Measurements from ENCODE around the gene GRPEL1.

Gene GRPEL1

GRCh38 chr4:7034262-7035081 lies 33.4 kb downstream of the GRPEL1 start:
- H3K27me3 ChIP-seq (ENCODE audit: control insufficient read depth in 1 of 2, insufficient read depth in 1 of 2, low read length in 2 of 2), result no peaks in the 10 kb centered on the region
- H2BK15ac ChIP-seq (ENCODE audit: low read depth, poor library complexity, severe bottlenecking), result no peak overlapping the region
- 79% methylated on average over 20 of the region's 20 CpGs for WGBS

GRCh38 chr4:7032596-7032995 lies 35.3 kb downstream of the GRPEL1 start:
- Histone ChIP-seq H2BK5ac (ENCODE audit: low read depth, low read length, poor library complexity, severe bottlenecking) (peak overlapping the region; percentile 22), H3K4me2 (ENCODE audit: low read length, poor library complexity, severe bottlenecking) (no peak overlapping the region), H3K14ac (ENCODE audit: low read length in 2 of 2) (no peak overlapping the region), H3K23ac (ENCODE audit: low read length in 2 of 2) (no peak overlapping the region), H3K9ac (ENCODE audit: low read length) (no peak overlapping the region), H3K18ac (ENCODE audit: low read depth in 1 of 2, low read length in 2 of 2) (no peak overlapping the region), H2AFZ (ENCODE audit: low read depth, low read length) (no peak overlapping the region), H3K4me1 (ENCODE audit: control insufficient read depth, insufficient read depth, low read depth, low read length) (peaks cover 48% of the 10 kb centered on the region), H3K4ac (ENCODE audit: low read depth in 1 of 2, low read length in 2 of 2) (no peak overlapping the region), H2BK15ac (ENCODE audit: low read depth, poor library complexity, severe bottlenecking) (no peak overlapping the region), H3K27me3 (ENCODE audit: control insufficient read depth in 1 of 2, insufficient read depth in 1 of 2, low read length in 2 of 2) (no peaks in the 10 kb centered on the region), H3K36me3 (ENCODE audit: control insufficient read depth in 1 of 2, insufficient read depth in 2 of 2, low read depth in 1 of 2, low read length in 2 of 2) (peaks cover 33 to 35% of the 10 kb centered on the region in 2 experiments), H3K27ac (ENCODE audit: low read length, poor library complexity, severe bottlenecking) (peak overlapping the region; percentile 71), H2AK5ac (ENCODE audit: low read length, severe bottlenecking) (peak overlapping the region; percentile 89), H3K9me3 (ENCODE audit: control insufficient read depth, low read length) (no peaks in the 10 kb centered on the region), H4K8ac (ENCODE audit: low read length) (no peak overlapping the region), H4K91ac (ENCODE audit: low read length) (no peak overlapping the region), H2BK120ac (ENCODE audit: low read depth, low read length) (no peak overlapping the region), H3K79me1 (replicated peaks; ENCODE audit: low read length, poor library complexity, severe bottlenecking) (peaks cover 11% of the 10 kb centered on the region), H3K4me3 (ENCODE audit: insufficient read depth in 1 of 2, low read depth in 1 of 2, low read length in 2 of 2) (no peak overlapping the region), H2BK12ac (ENCODE audit: low read length in 2 of 2) (no peak overlapping the region)
- DNase-seq, result peak; percentile 69
- 62% methylated on average over 7 of the region's 8 CpGs for WGBS

More at GRCh38 chr4:7034262-7035081, 33.4 kb downstream of the GRPEL1 start:
- Histone ChIP-seq H2AFZ (ENCODE audit: low read depth, low read length) (no peak overlapping the region), H2BK120ac (ENCODE audit: low read depth, low read length) (no peak overlapping the region), H3K18ac (ENCODE audit: low read depth in 1 of 2, low read length in 2 of 2) (peak overlapping the region; percentile 14 to 38), H2BK12ac (ENCODE audit: low read length in 2 of 2) (no peak overlapping the region), H3K4me3 (ENCODE audit: insufficient read depth in 1 of 2, low read depth in 1 of 2, low read length in 2 of 2) (no peak overlapping the region), H3K4me2 (ENCODE audit: low read length, poor library complexity, severe bottlenecking) (no peak overlapping the region), H3K36me3 (ENCODE audit: control insufficient read depth in 1 of 2, insufficient read depth in 2 of 2, low read depth in 1 of 2, low read length in 2 of 2) (peaks cover 25 to 30% of the 10 kb centered on the region in 2 experiments), H3K79me1 (replicated peaks; ENCODE audit: low read length, poor library complexity, severe bottlenecking) (peaks cover 8% of the 10 kb centered on the region), H3K9ac (ENCODE audit: low read length) (peak overlapping the region; percentile 14), H3K9me3 (ENCODE audit: control insufficient read depth, low read length) (no peaks in the 10 kb centered on the region), H3K4ac (ENCODE audit: low read depth in 1 of 2, low read length in 2 of 2) (peak overlapping the region in 1 of 2 experiments; percentile 19), H4K8ac (ENCODE audit: low read length) (peak overlapping the region; percentile 33), H2AK5ac (ENCODE audit: low read length, severe bottlenecking) (peak overlapping the region; percentile 5), H4K91ac (ENCODE audit: low read length) (peak overlapping the region; percentile 27), H2BK5ac (ENCODE audit: low read depth, low read length, poor library complexity, severe bottlenecking) (peak overlapping the region; percentile 59), H3K23ac (ENCODE audit: low read length in 2 of 2) (peak overlapping the region in 1 of 2 experiments; percentile 87), H3K4me1 (ENCODE audit: control insufficient read depth, insufficient read depth, low read depth, low read length) (peaks cover 46% of the 10 kb centered on the region), H3K14ac (ENCODE audit: low read length in 2 of 2) (peak overlapping the region in 1 of 2 experiments; percentile 51), H3K27ac (ENCODE audit: low read length, poor library complexity, severe bottlenecking) (no peak overlapping the region)
- peak; percentile 76 for DNase-seq

- no peaks in the 10 kb centered on the region for H3K9me3 ChIP-seq (ENCODE audit: control insufficient read depth, low read length)
- peak; percentile 67 for DNase-seq
- 58% methylated on average over 29 of the region's 35 CpGs for WGBS
- H3K4me3 ChIP-seq (ENCODE audit: insufficient read depth in 1 of 2, low read depth in 1 of 2, low read length in 2 of 2), result no peak overlapping the region
- H2BK12ac ChIP-seq (ENCODE audit: low read length in 2 of 2), result peak overlapping the region; percentile 18 to 37
- H3K4me1 ChIP-seq (ENCODE audit: control insufficient read depth, insufficient read depth, low read depth, low read length), result peaks cover 47% of the 10 kb centered on the region
- no peak overlapping the region for H3K9ac ChIP-seq (ENCODE audit: low read length)
- H2BK15ac ChIP-seq (ENCODE audit: low read depth, poor library complexity, severe bottlenecking), result no peak overlapping the region
- peak overlapping the region; percentile 89 for H2AK5ac ChIP-seq (ENCODE audit: low read length, severe bottlenecking)
- H3K36me3 ChIP-seq (ENCODE audit: control insufficient read depth in 1 of 2, insufficient read depth in 2 of 2, low read depth in 1 of 2, low read length in 2 of 2), result peaks cover 39 to 40% of the 10 kb centered on the region in 2 experiments
- H2BK120ac ChIP-seq (ENCODE audit: low read depth, low read length), result no peak overlapping the region
- H3K14ac ChIP-seq (ENCODE audit: low read length in 2 of 2), result no peak overlapping the region
- H3K4me2 ChIP-seq (ENCODE audit: low read length, poor library complexity, severe bottlenecking), result no peak overlapping the region
- peaks cover 13% of the 10 kb centered on the region for H3K79me1 ChIP-seq (replicated peaks; ENCODE audit: low read length, poor library complexity, severe bottlenecking)
- peak overlapping the region in 1 of 2 experiments; percentile 71 for H3K4ac ChIP-seq (ENCODE audit: low read depth in 1 of 2, low read length in 2 of 2)
- peak overlapping the region; percentile 71 for H3K27ac ChIP-seq (ENCODE audit: low read length, poor library complexity, severe bottlenecking)
- no peak overlapping the region for H2AFZ ChIP-seq (ENCODE audit: low read depth, low read length)
- peak overlapping the region; percentile 22 for H2BK5ac ChIP-seq (ENCODE audit: low read depth, low read length, poor library complexity, severe bottlenecking)
- H3K23ac ChIP-seq (ENCODE audit: low read length in 2 of 2), result no peak overlapping the region
- H3K27me3 ChIP-seq (ENCODE audit: control insufficient read depth in 1 of 2, insufficient read depth in 1 of 2, low read length in 2 of 2), result no peaks in the 10 kb centered on the region
- peak overlapping the region in 1 of 2 experiments; percentile 61 for H3K18ac ChIP-seq (ENCODE audit: low read depth in 1 of 2, low read length in 2 of 2)
- peak overlapping the region; percentile 37 for H4K91ac ChIP-seq (ENCODE audit: low read length)
- H4K8ac ChIP-seq (ENCODE audit: low read length), result peak overlapping the region; percentile 54
Measured at GRCh38 chr4:7031558-7032449, 36.1 kb downstream of the GRPEL1 start.
